PC-3 (cell line): ENCODE measurements around the gene NOMO2.
"Not testable (repeated sequence)": the region's sequence is repeated elsewhere in the genome, so short reads cannot be mapped to it uniquely, and the experiment has no call there.

ENCODE experiments used
- CTCF ChIP-seq: fragments of 300-600 bp; sonication (generic); conservative IDR thresholded peaks from 2 replicates; pipeline ENCODE4 v1.5.1; 2017; ENCODE audit warnings: antibody characterized with exemption, low read depth, mild to moderate bottlenecking, low read length
- EZH2 ChIP-seq: fragments of 300-600 bp; sonication (generic); IDR thresholded peaks from one replicate; pipeline ENCODE4 v1.6.1; 2017; ENCODE audit warnings: antibody characterized with exemption, mild to moderate bottlenecking, low read length; ENCODE audit not compliant: unreplicated experiment

- TF ChIP-seq EZH2, CTCF: not testable (repeated sequence)
These were observed 146.1 kb downstream of the NOMO2 start for GRCh38 chr16:18415827-18416226.
